Mesodermal cell (in vitro differentiated cells): Measurements from ENCODE around the gene ARSJ.

Source experiments
- H3K27ac ChIP-seq: 2 replicates; pipeline ENCODE4 v1.7.0; 2013; ENCODE audit warnings: mild to moderate bottlenecking, low read depth, low read length, moderate library complexity; ENCODE audit not compliant: severe bottlenecking
- H3K36me3 ChIP-seq: 2 replicates; pipeline ENCODE4 v1.7.1; 2013; ENCODE audit warnings: mild to moderate bottlenecking, low read length, moderate library complexity; ENCODE audit not compliant: control insufficient read depth, insufficient read depth
- H3K4me1 ChIP-seq: one replicate; pipeline ENCODE4 v1.7.1; 2013; ENCODE audit warnings: mild to moderate bottlenecking, low read length; ENCODE audit not compliant: insufficient read depth, control insufficient read depth, poor library complexity, severe bottlenecking
- H3K4me3 ChIP-seq: 2 replicates; pipeline ENCODE4 v1.7.0; 2013; ENCODE audit warnings: low read length, control low read depth, mild to moderate bottlenecking; ENCODE audit not compliant: insufficient read depth, poor library complexity, severe bottlenecking; ENCODE audit errors: extremely low read depth
- H3K9me3 ChIP-seq: 2 replicates; pipeline ENCODE4 v1.7.1; 2013; ENCODE audit warnings: mild to moderate bottlenecking, low read length, moderate library complexity; ENCODE audit not compliant: control insufficient read depth
- WGBS, 2 experiments: methylation state at CpG; one replicate each; pipeline ENCODE4 v1.1.5; 2013; ENCODE audit warnings: missing lambda C conversion rate in 2 of 2; ENCODE audit not compliant: insufficient coverage in 2 of 2; 5-methylcytosine and 5-hydroxymethylcytosine counted together

The ARSJ gene

DNA sequence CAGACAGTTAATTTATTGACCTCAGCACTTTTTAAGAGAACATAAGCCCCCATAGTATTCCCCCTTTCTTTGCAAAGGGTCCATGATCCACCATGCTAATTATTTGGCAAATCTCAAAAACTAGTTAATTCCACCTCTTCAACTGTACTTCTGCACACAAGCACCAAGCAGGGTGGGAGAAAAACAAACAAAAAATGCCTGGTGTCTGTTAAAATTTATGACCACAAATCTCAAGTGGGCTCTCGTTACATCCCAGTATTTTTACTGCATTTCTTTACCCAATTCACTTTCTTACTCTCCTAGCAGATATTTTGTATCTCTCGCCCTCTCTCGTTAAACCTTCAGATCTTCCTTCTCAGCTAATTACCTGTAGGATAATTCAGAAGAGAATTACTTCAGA lies 6.1 kb downstream of the ARSJ start:
- Histone ChIP-seq H3K4me3 (no peak overlapping the region), H3K27ac (no peak overlapping the region), H3K9me3 (no peaks in the 10 kb centered on the region), H3K36me3 (no peaks in the 10 kb centered on the region), H3K4me1 (no peaks in the 10 kb centered on the region)
- WGBS, 2 experiments = 90 to 100% methylated on average over 2 to 3 of the region's 3 CpGs

DNA sequence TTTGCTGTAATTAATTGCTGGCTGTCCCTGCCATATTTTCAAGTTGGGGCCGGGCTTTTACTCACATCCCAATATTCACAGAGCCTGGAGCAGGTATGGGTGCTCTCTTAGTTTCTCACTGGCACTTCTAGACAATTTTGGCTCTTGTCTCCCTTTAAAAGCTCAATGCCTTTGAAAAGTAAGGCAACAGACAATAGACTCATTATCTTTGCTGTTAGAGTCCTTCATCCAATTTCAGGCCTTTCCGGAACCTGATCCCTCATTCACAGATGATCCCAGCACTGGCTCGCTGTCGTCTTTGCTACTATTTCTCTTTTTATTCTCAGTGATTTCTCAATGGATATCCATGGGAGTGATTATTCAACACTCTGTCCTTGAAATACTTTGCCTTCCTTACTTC lies 6.7 kb downstream of the ARSJ start:
- Histone ChIP-seq H3K4me3 (no peak overlapping the region), H3K4me1 (no peaks in the 10 kb centered on the region), H3K27ac (no peak overlapping the region), H3K9me3 (no peaks in the 10 kb centered on the region), H3K36me3 (no peaks in the 10 kb centered on the region)
- WGBS, 2 experiments = 94 to 96% methylated on average over 4 of the region's 4 CpGs

DNA sequence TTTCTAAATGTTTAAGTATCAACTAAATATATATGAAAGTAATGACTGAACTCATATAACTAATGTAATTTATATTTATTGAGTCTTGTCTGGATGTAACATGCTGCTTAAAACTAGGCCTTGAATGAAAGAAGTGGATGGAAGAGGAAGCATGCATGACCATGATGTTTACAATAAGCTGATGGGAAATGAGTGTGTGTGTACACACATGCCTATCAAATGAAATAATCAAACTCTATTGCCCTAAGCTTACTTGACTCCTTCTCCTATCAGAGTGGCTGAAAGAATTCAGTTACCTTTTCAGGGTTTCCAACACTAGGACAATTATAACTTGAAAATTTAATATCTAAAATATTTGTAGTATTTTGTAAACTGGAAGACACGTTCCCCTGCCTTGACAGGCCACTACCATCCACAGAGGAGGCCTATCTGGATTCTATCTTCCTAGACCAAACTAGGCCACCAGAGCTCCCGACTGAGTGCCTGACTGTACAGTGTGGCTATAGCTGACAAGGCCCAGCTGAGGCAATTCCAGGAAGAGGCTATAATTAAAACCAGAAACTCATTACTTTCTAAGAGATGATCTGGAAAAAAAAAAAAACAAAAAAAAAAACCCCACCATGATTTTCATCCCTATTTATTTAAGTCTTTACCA lies 7.6 kb downstream of the ARSJ start:
- no peak overlapping the region for H3K27ac ChIP-seq
- H3K4me3 ChIP-seq = no peak overlapping the region
- H3K4me1 ChIP-seq = no peaks in the 10 kb centered on the region
- H3K9me3 ChIP-seq = no peaks in the 10 kb centered on the region
- no CpG with 5 or more reads among the region's 2 CpGs for WGBS, 2 experiments
- H3K36me3 ChIP-seq = no peaks in the 10 kb centered on the region

DNA sequence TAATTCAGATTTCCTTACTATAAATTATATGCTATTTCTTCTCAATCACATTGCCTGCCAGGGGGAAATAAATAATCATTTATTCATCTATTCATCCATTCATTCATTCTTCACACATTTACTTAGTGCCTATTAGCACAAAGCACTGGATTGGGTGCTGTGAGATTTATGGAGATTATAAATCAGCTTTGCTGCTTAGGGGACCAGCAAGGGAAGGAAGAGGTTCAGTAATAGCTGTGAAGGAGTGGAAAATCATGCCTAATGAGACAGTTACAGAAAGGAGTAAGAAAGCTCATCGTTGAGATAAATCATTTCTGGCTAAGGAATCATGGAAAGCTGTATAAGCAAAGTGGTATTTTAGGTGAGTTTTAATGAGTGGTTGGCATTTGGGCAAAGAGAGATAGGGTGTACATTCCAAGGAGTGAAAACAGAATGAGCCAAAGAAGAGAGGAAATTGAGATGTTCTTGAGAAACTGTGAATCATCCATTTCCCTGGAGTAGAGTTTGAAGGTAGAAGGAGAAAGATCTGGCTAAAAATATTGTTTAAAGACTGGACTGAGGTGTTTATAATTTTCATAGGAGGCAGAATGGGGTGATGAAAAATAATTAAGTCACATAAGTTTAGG lies 9.6 kb downstream of the ARSJ start:
- WGBS, 2 experiments = 92 to 93% methylated on average over 1 of the region's 1 CpG
- no peaks in the 10 kb centered on the region for H3K4me1 ChIP-seq

DNA sequence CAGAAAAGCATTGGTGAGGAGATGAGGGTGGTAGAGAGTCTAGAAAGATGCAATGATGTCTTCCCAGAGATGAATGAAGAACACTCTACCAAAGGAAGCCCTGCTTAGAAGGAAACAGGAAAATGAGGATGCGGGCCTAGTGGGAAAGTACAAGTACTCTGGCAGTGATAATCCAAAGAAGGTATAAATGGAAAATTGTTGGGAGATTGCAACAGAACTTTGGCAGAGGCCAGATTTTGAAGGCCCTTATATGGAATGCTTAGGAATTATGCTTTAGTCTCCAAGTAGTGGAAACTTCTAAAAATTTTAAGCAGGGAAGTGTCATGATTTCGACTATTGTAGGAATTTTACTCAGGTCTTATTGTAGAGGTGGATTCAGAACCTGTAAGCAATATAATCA lies 11.0 kb downstream of the ARSJ start:
- H3K9me3 ChIP-seq = peaks cover 1% of the 10 kb centered on the region
- 88 to 92% methylated on average over 2 of the region's 2 CpGs for WGBS, 2 experiments
- no peaks in the 10 kb centered on the region for H3K36me3 ChIP-seq
- H3K4me1 ChIP-seq = no peaks in the 10 kb centered on the region
- no peak overlapping the region for H3K4me3 ChIP-seq
- H3K27ac ChIP-seq = no peak overlapping the region

More for the DNA sequence above, 9.6 kb downstream of the ARSJ start:
- Histone ChIP-seq H3K36me3 (no peaks in the 10 kb centered on the region), H3K4me3 (no peak overlapping the region), H3K27ac (no peak overlapping the region), H3K9me3 (no peaks in the 10 kb centered on the region)

DNA sequence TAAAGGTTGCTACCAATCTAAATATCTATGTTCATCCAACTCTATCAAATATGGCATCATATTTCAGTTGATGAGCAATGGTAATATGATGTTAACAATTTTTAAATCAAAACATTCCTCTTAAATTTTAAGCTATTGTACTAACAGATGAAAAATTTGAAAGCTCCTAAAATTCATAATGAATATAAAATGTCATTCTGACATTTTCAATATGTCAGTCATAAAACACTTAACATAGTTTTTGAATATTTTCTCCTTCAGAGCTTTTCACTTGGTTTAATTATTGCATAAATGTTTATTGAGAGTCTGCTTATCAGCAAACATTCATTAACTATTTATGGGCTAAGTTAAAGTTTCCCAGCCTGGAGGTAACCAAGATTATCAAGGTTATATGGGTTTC lies 11.8 kb downstream of the ARSJ start:
- Histone ChIP-seq H3K36me3 (no peaks in the 10 kb centered on the region), H3K27ac (no peak overlapping the region), H3K4me3 (no peak overlapping the region), H3K4me1 (no peaks in the 10 kb centered on the region), H3K9me3 (peaks cover 7% of the 10 kb centered on the region)

DNA sequence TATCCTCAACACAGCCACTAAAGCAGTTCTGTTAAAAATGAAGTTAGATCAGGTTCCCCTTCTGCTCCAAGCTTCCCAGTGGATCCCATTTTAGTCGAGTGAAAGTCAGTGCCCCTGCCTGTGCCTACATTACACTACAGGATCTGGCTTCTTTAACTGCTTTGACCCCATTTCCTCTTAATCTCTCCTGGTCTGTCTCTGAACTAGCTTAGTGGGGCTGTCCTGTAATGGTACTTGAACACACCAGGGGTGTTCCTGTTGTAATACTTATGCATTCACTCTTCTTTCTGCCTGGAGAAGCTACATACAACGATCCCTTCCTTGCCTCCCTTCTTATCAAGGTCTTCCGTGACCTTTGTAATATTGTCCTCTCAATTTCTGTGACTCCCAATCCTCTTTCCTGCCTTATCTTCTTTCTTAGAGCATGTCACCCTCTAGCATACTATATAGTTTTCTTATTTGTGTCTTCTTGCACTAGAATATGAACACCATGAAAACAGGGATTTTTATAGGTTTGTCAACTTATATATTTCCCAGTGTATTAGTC lies 16.7 kb downstream of the ARSJ start:
- H3K9me3 ChIP-seq = peaks cover 7% of the 10 kb centered on the region
- 84 to 89% methylated on average over 2 to 3 of the region's 3 CpGs for WGBS, 2 experiments
- H3K27ac ChIP-seq = no peak overlapping the region
- peaks cover 18% of the 10 kb centered on the region for H3K4me1 ChIP-seq
- no peaks in the 10 kb centered on the region for H3K36me3 ChIP-seq
- no peak overlapping the region for H3K4me3 ChIP-seq

DNA sequence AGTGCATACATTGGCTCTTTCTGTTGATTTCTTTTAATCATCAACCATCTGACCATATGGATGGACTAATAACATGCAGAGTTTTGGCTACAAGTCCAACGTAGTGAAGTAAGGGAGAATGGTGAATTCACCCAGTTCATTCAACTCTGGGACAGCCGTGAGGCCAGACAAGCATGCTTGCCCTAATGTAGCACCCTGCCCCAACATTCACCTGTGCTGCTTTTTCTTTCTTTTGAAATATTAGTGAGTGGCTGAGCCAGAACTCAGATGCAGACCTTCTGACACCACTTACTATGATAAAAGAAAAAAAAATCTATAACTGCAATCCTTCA lies 17.5 kb downstream of the ARSJ start:
- WGBS, 2 experiments = 90 to 100% methylated on average over 1 to 2 of the region's 2 CpGs
- no peak overlapping the region for H3K27ac ChIP-seq

DNA sequence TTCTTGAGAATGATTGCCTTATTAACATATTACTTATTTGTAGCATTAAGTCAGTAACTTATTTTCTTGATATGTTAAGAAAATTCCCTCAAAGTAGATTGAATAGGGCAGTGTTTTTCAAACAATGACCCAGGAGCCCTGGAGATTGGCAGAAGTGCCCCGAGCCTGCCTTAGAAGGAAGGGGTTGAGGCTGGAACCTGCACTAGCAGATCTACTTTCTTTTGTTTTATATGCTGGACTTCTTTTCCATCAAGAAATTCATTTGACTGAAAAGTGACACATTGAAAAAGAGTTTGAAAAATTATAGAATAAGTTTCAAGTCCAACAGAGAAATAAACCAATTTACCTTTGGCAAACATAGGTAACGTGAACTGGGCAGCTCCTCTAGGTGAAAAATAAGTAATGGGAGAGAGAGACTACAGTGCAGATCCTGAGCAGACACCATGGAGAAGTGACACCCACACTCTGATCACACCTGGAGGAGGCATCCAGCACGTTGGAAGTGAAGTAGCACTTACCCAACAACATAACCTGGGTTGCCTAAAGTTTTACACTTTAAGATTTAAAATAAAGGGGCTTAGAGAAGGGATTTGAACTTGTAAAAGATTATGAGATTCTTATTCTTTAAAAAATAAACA lies 18.6 kb downstream of the ARSJ start:
- H3K4me3 ChIP-seq = no peak overlapping the region
- WGBS, 2 experiments = 83% methylated on average over 1 of the region's 3 CpGs; no CpG with 5 or more reads in 1 of the 2 experiments
- peaks cover 7% of the 10 kb centered on the region for H3K9me3 ChIP-seq
- H3K4me1 ChIP-seq = peaks cover 18% of the 10 kb centered on the region
- H3K27ac ChIP-seq = no peak overlapping the region
- H3K36me3 ChIP-seq = no peaks in the 10 kb centered on the region

More for the DNA sequence above, 17.5 kb downstream of the ARSJ start:
- Histone ChIP-seq H3K4me1 (peaks cover 18% of the 10 kb centered on the region), H3K9me3 (peaks cover 7% of the 10 kb centered on the region), H3K36me3 (no peaks in the 10 kb centered on the region), H3K4me3 (no peak overlapping the region)

DNA sequence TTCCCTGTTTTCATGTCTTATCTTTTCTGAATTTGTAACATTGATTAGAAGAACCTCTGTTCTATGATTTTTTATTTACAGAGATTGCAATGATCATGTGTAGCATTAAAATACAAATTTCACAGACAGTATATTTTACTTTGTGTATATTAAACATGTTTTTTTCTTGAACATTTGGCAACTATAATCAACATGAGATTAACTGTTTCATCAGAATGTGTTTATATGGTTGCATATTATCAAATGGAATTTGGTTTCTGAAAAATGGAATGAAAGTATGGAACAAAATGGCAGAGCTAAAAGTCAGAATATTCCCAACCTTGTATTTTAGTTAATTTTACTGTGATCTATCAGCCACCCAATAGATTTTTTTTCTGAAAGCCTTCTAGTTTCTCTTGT lies 19.9 kb downstream of the ARSJ start:
- Histone ChIP-seq H3K36me3 (no peaks in the 10 kb centered on the region), H3K27ac (peak overlapping the region; percentile 82), H3K4me3 (no peak overlapping the region), H3K9me3 (peaks cover 7% of the 10 kb centered on the region), H3K4me1 (peaks cover 18% of the 10 kb centered on the region)
